HepG2 (cell line): Measurements from ENCODE around the gene NOL4L. TPM values are rescaled to one million over a fixed set of nuclear protein-coding genes. Genes with fewer than 3 reads are reported as not detected.

Source experiments
- ATRX ChIP-seq: sonication (generic); formaldehyde crosslinking; IDR thresholded peaks from 2 replicates; pipeline ENCODE4 v1.4.0; 2020; ENCODE audit warnings: missing genetic modification reagents, borderline replicate concordance
- CREM ChIP-seq, 2 experiments: sonication (generic) in 1 of 2; formaldehyde crosslinking in 1 of 2; IDR thresholded peaks; 2 replicates each; pipeline versions ENCODE4 v1.4.0 to v1.6.1; 2016 to 2020; ENCODE audit warnings: antibody characterized with exemption in 1 of 2, mild to moderate bottlenecking in 1 of 2, missing genetic modification reagents in 1 of 2
- GATA4 ChIP-seq: sonication (generic); IDR thresholded peaks from 2 replicates; pipeline ENCODE4 v1.6.1; 2016; ENCODE audit warnings: antibody characterized with exemption, low read depth, borderline replicate concordance
- MAFG ChIP-seq: sonication (generic); formaldehyde crosslinking; IDR thresholded peaks from 2 replicates; pipeline ENCODE4 v1.5.1; 2020; ENCODE audit warnings: mild to moderate bottlenecking, missing genetic modification reagents
- SOX6 ChIP-seq, 2 experiments: fragments of 450-650 bp in 1 of 2; sonication (generic) in 1 of 2; formaldehyde crosslinking in 1 of 2; IDR thresholded peaks; 2 replicates each; pipeline versions ENCODE4 v1.4.0 to v1.6.1; 2017 to 2020; ENCODE audit warnings: antibody characterized with exemption in 1 of 2, mild to moderate bottlenecking in 1 of 2, missing genetic modification reagents in 1 of 2
- STAT5B ChIP-seq: sonication (generic); formaldehyde crosslinking; IDR thresholded peaks from 2 replicates; pipeline ENCODE4 v1.4.0; 2020; ENCODE audit warnings: missing genetic modification reagents
- TEAD2 ChIP-seq: sonication (generic); formaldehyde crosslinking; IDR thresholded peaks from 2 replicates; pipeline ENCODE4 v1.9.0; 2021; ENCODE audit warnings: missing genetic modification reagents
- ZFX ChIP-seq: sonication (generic); formaldehyde crosslinking; IDR thresholded peaks from 2 replicates; pipeline ENCODE4 v1.4.0; 2020; ENCODE audit warnings: mild to moderate bottlenecking, low read depth, missing genetic modification reagents, moderate library complexity
- ZNF33A ChIP-seq: sonication (generic); formaldehyde crosslinking; IDR thresholded peaks from 2 replicates; pipeline ENCODE4 v1.5.1; 2020; ENCODE audit warnings: missing genetic modification reagents, mild to moderate bottlenecking, moderate library complexity, borderline replicate concordance
- ZNF432 ChIP-seq: sonication (generic); formaldehyde crosslinking; IDR thresholded peaks from 2 replicates; pipeline ENCODE4 v1.5.0; 2020; ENCODE audit warnings: missing genetic modification reagents, mild to moderate bottlenecking, borderline replicate concordance
- ZNF788 ChIP-seq: sonication (generic); formaldehyde crosslinking; IDR thresholded peaks from 2 replicates; pipeline ENCODE4 v1.5.0; 2020; ENCODE audit warnings: mild to moderate bottlenecking, missing genetic modification reagents, borderline replicate concordance
- polyA plus RNA-seq, 8 experiments: library from polyadenylated mRNA; depleted of rRNA in 3 of 8; stranded (reverse) in 7 of 8; unstranded in 1 of 8; fragments of >200 nt; fragmentation: Illumina TruSeq in 4 of 8; extraction: Trizol in 4 of 8; gene quantifications; 2 replicates each; pipeline versions ENCODE4 v1.2.1 to v1.2.3, GENCODE V29; 2011 to 2016; ENCODE audit warnings: low read depth in 4 of 8, missing spikeins in 1 of 8, mixed read lengths in 1 of 8; ENCODE audit not compliant: insufficient read depth in 1 of 8
- total RNA-seq, 5 experiments: library from RNA; depleted of rRNA; stranded (reverse); fragments of >200 nt; fragmentation: Illumina TruSeq; extraction: Trizol; gene quantifications; 2 replicates each; pipeline ENCODE4 v1.2.3, GENCODE V29; 2016; ENCODE audit warnings: low read depth in 1 of 5
- TF ChIP-seq, protein P1 (sequence below): sonication (generic); formaldehyde crosslinking; IDR thresholded peaks from 2 replicates; pipeline ENCODE4 v1.4.0; 2020; ENCODE audit warnings: missing genetic modification reagents
- TF ChIP-seq, protein P2 (sequence below): sonication (generic); formaldehyde crosslinking; IDR thresholded peaks from 2 replicates; pipeline ENCODE4 v1.4.0; 2020; ENCODE audit warnings: missing genetic modification reagents
- TF ChIP-seq, protein P3 (sequence below): sonication (generic); formaldehyde crosslinking; IDR thresholded peaks from 2 replicates; pipeline ENCODE4 v1.8.0; 2022; ENCODE audit warnings: mild to moderate bottlenecking, missing genetic modification reagents, moderate library complexity
- TF ChIP-seq, protein P4 (sequence below): sonication (generic); formaldehyde crosslinking; conservative IDR thresholded peaks from 2 replicates; pipeline ENCODE4 v1.8.0; 2022; ENCODE audit warnings: missing genetic modification reagents

The NOL4L gene
- total and polyA plus RNA-seq, 2 of the 13 experiments (the other 11 are each of a cell fraction or from before 2014, with no cell fraction given), result 16.6 to 35.4 TPM

GRCh38 chr20:32436142-32436861 is 148.8 kb downstream of the NOL4L start (continued):
- TF ChIP-seq ZNF432 (no peak), SOX6 (IDR thresholded peaks at IDR 0.05) (no peak), SOX6 (CRISPR knock-in tag; IDR thresholded peaks at IDR 0.05) (no peak), STAT5B (CRISPR knock-in tag) (no peak), MAFG (CRISPR knock-in tag) (no peak), GATA4 (no peak), TEAD2 (0 out of 2 replicates have a peak, but pooled peaks have one; percentile 35), ZNF33A (CRISPR knock-in tag) (no peak), CREM (IDR thresholded peaks at IDR 0.05) (no peak), CREM (CRISPR knock-in tag; IDR thresholded peaks at IDR 0.05) (no peak), ZFX (CRISPR knock-in tag) (no peak), ATRX (CRISPR knock-in tag) (no peak), ZNF788 (CRISPR knock-in tag) (0 out of 2 replicates have a peak, but pooled peaks have one; percentile 6)
- TF ChIP-seq, protein P1, sequence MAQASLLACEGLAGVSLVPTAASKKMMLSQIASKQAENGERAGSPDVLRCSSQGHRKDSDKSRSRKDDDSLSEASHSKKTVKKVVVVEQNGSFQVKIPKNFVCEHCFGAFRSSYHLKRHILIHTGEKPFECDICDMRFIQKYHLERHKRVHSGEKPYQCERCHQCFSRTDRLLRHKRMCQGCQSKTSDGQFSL (CRISPR knock-in tag), result no peak
- TF ChIP-seq, protein P2, sequence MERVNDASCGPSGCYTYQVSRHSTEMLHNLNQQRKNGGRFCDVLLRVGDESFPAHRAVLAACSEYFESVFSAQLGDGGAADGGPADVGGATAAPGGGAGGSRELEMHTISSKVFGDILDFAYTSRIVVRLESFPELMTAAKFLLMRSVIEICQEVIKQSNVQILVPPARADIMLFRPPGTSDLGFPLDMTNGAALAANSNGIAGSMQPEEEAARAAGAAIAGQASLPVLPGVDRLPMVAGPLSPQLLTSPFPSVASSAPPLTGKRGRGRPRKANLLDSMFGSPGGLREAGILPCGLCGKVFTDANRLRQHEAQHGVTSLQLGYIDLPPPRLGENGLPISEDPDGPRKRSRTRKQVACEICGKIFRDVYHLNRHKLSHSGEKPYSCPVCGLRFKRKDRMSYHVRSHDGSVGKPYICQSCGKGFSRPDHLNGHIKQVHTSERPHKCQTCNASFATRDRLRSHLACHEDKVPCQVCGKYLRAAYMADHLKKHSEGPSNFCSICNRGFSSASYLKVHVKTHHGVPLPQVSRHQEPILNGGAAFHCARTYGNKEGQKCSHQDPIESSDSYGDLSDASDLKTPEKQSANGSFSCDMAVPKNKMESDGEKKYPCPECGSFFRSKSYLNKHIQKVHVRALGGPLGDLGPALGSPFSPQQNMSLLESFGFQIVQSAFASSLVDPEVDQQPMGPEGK (CRISPR knock-in tag), result no peak
- TF ChIP-seq, protein P3, sequence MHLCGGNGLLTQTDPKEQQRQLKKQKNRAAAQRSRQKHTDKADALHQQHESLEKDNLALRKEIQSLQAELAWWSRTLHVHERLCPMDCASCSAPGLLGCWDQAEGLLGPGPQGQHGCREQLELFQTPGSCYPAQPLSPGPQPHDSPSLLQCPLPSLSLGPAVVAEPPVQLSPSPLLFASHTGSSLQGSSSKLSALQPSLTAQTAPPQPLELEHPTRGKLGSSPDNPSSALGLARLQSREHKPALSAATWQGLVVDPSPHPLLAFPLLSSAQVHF (CRISPR knock-in tag), result no peak
- TF ChIP-seq, protein P4, sequence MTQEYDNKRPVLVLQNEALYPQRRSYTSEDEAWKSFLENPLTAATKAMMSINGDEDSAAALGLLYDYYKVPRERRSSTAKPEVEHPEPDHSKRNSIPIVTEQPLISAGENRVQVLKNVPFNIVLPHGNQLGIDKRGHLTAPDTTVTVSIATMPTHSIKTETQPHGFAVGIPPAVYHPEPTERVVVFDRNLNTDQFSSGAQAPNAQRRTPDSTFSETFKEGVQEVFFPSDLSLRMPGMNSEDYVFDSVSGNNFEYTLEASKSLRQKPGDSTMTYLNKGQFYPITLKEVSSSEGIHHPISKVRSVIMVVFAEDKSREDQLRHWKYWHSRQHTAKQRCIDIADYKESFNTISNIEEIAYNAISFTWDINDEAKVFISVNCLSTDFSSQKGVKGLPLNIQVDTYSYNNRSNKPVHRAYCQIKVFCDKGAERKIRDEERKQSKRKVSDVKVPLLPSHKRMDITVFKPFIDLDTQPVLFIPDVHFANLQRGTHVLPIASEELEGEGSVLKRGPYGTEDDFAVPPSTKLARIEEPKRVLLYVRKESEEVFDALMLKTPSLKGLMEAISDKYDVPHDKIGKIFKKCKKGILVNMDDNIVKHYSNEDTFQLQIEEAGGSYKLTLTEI (CRISPR knock-in tag), result no peak
- TF ChIP-seq, all 625 proteins: peak for 4
